Measurements from ENCODE around the gene KCNJ5. TPM values are rescaled to one million over a fixed set of nuclear protein-coding genes. Genes with fewer than 3 reads are reported as not detected.

KCNJ5 gene
- total RNA-seq, 4 donors from 2014 or later, result 0.69 to 1.1 TPM; not detected in 2

DNA sequence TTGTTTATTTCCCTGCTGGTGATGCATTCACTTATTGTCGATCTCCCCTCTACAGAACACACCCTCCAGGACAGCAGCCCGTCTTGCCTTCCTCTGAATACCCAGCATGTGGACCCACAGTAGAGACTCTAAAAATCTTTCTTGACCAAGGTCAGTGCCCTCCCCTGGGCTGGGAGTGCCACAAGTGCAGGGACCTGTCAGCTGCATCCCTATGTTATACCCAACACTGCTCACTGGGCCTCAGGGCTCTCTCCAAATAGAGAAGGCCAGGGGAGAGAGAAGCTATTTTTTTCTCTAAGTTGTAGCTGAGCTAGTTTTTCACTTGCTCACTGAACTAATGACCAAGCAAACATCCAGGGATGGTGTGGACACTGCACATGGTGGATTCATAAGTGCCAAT is 33.8 kb upstream of the KCNJ5 start:
- H3K4me3 ChIP-seq, result no peak overlapping the region
- H3K27ac ChIP-seq, result no peak overlapping the region
- no peaks in the 10 kb centered on the region for H3K4me1 ChIP-seq
- H3K27me3 ChIP-seq, result no peaks in the 10 kb centered on the region
- H3K36me3 ChIP-seq, result no peaks in the 10 kb centered on the region
- DNase-seq, result no peak
- TF ChIP-seq POLR2A (IDR thresholded peaks at IDR 0.05), result no peak
- TF ChIP-seq, protein P1, sequence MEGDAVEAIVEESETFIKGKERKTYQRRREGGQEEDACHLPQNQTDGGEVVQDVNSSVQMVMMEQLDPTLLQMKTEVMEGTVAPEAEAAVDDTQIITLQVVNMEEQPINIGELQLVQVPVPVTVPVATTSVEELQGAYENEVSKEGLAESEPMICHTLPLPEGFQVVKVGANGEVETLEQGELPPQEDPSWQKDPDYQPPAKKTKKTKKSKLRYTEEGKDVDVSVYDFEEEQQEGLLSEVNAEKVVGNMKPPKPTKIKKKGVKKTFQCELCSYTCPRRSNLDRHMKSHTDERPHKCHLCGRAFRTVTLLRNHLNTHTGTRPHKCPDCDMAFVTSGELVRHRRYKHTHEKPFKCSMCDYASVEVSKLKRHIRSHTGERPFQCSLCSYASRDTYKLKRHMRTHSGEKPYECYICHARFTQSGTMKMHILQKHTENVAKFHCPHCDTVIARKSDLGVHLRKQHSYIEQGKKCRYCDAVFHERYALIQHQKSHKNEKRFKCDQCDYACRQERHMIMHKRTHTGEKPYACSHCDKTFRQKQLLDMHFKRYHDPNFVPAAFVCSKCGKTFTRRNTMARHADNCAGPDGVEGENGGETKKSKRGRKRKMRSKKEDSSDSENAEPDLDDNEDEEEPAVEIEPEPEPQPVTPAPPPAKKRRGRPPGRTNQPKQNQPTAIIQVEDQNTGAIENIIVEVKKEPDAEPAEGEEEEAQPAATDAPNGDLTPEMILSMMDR (IDR thresholded peaks at IDR 0.05), result no peak
- intact Hi-C loops (cut with DNase I; ENCODE audit: low total_unique reads), result no loop called here
- no peaks in the 10 kb centered on the region for H3K9me3 ChIP-seq

DNA sequence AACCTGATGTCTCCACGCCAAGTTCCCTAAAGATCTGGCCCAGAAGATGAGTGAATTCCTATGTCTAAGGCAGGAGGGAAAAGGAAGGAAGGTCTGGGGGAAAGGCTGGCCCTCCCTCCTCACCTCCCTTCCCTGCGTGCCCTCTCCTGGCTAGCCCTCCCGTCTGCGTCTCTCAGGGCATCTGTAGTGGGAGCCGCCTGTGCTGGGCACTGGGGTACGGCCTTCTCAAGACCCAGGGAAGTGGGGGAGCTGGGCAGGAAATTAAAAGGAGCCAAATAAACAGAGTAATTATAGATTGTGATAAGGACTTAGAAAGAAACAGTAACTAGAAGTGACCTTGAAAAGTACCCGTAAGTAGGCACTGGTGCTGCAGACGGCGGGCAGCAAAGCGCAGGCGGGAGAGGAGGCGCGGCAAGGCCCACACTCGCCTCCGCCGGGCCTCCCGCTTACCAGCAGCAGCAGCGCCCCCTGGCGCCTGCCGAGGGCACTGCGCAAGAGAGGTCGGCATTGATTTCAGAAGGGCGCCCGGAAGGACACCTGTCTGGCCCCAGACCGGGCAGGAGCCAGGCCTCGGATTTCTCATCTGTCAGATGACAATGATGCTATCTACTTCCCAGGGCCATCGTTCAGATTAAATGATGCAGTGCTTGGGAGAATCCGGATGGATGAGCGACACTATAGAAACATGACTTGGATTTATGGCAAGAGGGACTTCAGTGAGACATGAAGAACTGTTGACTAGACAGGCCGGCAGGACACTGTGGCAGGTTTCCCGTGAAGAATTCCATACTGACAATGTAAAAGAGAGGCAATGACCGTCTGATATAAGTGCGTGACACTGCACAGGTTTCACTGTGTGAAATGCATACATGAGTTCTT is 31.4 kb upstream of the KCNJ5 start:
- Histone ChIP-seq H3K9me3 (no peaks in the 10 kb centered on the region), H3K4me1 (no peaks in the 10 kb centered on the region), H3K4me3 (no peak overlapping the region), H3K27ac (no peak overlapping the region), H3K27me3 (no peaks in the 10 kb centered on the region), H3K36me3 (no peaks in the 10 kb centered on the region)
- peak; percentile 26 to 49 for DNase-seq
- TF ChIP-seq POLR2A (IDR thresholded peaks at IDR 0.05), result no peak
- TF ChIP-seq, protein P1 (IDR thresholded peaks at IDR 0.05), result peak; percentile 38 to 67 (median 54)
- intact Hi-C loops (cut with DNase I; ENCODE audit: low total_unique reads), result no loop called here

DNA sequence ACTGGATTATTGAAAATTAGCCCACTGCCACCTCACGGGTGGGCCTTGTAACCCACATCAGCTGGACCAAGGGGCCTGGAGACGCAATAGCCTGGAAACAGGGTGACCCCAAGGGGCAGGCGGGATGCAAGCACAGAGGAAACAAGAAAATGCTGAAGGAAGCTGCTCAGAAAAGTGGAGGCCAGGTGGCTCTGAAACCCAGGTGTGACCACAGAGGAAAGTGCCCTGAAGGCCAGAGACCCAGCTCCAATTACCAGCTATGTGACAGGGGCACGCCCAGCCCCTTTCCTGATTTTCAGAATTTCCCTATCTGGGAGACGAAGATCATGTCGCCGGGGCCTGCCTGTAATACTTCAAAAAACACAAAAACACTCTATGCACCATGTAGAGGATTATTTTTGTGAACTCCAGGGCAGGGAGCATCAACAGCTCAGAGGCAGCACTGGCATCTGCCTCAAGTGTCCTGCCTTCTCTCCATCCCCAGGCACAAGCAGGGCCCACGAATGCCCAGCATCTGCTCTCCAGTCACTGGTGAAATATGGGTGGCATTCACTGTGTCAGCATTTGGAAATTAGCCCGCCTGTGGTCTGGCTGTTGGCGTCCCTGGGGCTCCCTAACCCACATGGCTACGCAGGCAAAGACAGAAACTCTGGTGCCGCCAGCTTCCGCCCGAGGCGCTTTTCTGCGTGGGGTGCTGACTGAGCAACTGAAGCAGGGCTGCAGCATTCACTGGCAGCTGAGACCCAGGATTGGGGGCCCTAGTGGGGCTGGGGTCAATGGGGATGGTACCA is 30.4 kb upstream of the KCNJ5 start:
- no peak overlapping the region for H3K4me3 ChIP-seq
- intact Hi-C loops (cut with DNase I; ENCODE audit: low total_unique reads), result no loop called here
- no peaks in the 10 kb centered on the region for H3K4me1 ChIP-seq
- TF ChIP-seq POLR2A (IDR thresholded peaks at IDR 0.05), result no peak
- TF ChIP-seq, protein P1 (IDR thresholded peaks at IDR 0.05), result no peak
- no peaks in the 10 kb centered on the region for H3K36me3 ChIP-seq
- no peaks in the 10 kb centered on the region for H3K9me3 ChIP-seq
- no peak overlapping the region for H3K27ac ChIP-seq
- no peaks in the 10 kb centered on the region for H3K27me3 ChIP-seq
- no peak for DNase-seq

DNA sequence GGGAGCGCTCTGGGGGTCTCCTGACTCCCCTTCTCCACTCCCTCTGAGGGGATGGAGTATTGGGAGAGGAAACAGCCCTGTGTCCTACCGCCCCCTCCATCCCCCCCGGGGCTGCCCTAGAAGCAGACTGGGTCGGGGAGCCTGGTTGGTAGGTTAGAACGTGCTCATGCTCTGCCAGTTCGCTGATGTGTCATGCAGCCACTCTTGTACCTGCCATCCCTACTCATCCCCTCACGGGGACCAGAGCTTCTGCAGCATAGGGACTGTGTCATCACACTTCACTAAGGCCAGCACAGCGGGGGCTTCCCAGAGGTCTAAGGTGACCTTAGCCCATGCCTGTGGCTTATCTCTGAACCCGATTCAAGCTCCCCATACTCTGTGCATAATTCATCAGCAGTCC is 28.8 kb upstream of the KCNJ5 start:
- no peak for TF ChIP-seq POLR2A (IDR thresholded peaks at IDR 0.05)
- TF ChIP-seq, protein P1 (IDR thresholded peaks at IDR 0.05), result no peak
- no peaks in the 10 kb centered on the region for H3K4me1 ChIP-seq
- intact Hi-C loops (cut with DNase I; ENCODE audit: low total_unique reads), result no loop called here
- no peaks in the 10 kb centered on the region for H3K36me3 ChIP-seq
- H3K9me3 ChIP-seq, result no peaks in the 10 kb centered on the region
- no peaks in the 10 kb centered on the region for H3K27me3 ChIP-seq
- no peak overlapping the region for H3K27ac ChIP-seq
- no peak overlapping the region for H3K4me3 ChIP-seq
- no peak for DNase-seq

Measured in uterus (tissue), 4 donors.